ENCODE results near the gene LGMN.
"Not testable (repeated sequence)": the region's sequence is repeated elsewhere in the genome, so short reads cannot be mapped to it uniquely, and the experiment has no call there.

Gene LGMN

DNA sequence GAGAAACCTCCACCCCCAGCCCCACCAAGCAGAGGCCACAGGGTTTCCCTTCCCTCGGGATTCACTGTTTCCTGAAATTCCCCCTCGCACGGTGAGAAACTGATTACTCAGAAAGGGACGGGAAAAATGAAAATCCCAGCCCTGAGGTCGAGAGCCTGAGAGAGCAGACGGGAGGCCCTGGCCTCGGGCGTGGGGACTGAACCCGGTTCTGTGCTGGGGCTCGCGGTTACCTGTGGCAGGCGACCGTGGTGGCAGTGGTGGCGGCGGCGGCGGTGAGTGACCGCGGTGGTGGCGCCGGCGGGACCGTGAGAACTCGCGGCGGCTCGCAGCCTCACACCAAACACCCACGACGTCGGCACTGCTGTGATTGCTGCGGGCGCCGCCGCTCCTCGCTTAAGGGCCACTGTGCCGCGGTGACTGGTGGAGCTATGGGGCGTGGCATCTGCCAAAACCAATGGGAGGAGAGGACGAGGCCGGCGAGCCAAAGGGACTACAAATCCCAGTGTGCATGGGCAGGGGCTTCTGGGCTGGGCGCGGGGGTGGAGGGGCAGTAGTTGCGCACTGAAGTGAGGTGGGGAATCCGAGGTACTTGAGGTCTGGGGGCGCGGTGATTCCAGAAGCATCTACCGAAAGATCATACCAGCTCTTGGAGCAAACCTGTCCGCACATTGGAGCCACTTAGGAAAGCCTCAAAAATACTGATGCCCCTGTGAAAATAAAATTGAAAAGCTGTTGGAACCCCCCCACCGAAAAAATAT, at the start of gene LGMN:
Gene LGMN, minus strand, starts transcription at position 369 of the 758 bp plus-strand sequence. CDS start 15,841 bp downstream, outside the sequence.
- DNase-seq (ENCODE audit: low read depth, low spot score) = peak; percentile 64

DNA sequence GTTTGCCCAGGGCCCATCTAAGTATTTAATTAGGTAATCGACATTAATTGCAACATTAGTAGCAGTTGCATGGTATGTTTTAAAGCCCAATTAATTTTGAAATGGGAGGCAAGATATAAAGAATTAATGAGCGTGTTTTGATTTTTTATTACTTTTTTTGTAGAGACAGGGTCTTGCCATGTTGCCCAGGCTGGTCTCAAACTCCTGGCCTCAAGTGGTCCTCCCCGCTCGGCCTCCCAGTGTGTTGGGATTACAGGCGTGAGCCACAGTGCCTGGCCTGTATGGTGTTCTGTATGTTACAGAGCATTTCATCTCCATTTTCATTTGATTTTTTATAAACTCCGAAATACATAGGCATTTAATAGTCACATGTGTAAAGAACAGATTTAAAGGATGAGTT, 46.5 kb upstream of the LGMN start:
- DNase-seq (ENCODE audit: low read depth, low spot score) = no peak

DNA sequence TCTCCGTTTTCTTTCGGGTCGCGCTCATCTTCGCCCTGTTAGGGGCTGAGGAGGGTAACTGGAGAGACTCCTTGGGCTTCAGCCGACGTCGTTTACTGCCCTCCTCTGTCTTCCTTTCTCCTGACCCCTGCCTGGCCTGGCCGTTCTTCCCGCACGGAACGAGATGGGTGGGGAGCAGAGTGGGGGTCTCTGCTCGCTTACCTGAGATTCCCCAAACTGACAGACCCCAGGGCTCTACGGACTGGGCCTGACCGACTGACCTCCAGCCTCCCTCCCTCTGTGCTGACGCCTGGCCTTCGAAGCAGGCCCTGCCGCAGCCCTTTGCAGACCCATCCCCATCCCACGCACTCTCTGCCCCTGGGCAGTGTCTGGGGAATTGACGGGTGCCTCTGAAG, 46.1 kb upstream of the LGMN start:
- no peak for DNase-seq (ENCODE audit: low read depth, low spot score)

DNA sequence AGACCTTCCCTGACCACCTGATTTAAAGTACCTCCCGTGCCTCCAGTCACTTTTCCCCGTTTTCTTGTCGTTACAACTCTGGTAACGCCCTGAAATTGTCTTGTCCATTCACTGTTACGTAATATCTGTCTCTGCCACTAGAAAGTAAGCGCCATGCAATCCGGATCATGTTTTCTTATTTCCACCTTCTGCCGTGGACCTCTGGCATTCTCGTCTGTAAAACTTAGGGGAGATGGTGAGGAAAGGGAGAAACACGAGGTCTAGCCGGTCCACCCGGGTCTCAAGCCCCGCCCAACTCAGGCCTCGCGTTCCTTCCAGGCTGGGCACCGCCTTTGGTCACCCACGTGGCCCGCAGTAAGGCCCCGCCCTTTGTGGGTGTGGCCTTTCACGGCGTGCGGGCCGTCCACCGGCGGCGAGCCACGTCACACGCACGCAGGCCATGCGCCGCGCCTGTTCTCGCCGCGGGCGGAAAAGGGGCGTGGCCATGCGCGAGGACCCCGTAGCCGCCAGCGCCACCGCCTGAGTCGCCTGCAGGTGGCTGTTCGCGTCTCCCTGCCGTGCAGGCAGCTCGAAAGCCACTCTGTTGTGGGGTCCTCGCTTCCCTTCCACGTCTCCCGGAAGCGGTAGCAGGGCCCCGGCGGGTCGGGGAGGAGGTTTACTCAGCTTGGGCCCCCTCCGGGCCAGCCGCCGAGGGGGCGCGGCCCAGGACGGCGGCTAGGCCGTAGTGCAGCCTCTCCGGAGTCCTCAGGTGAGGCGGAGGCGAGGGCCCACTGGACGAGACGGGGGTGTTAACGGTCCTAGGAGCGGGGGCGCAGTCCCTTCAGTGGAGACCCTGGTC, 45.5 kb upstream of the LGMN start, which contains the start of gene GOLGA5:
Gene GOLGA5, plus strand, starts transcription at position 597 of the 838 bp plus-strand sequence. CDS start 3,133 bp downstream, outside the sequence.
- DNase-seq (ENCODE audit: low read depth, low spot score) = peak; percentile 96

DNA sequence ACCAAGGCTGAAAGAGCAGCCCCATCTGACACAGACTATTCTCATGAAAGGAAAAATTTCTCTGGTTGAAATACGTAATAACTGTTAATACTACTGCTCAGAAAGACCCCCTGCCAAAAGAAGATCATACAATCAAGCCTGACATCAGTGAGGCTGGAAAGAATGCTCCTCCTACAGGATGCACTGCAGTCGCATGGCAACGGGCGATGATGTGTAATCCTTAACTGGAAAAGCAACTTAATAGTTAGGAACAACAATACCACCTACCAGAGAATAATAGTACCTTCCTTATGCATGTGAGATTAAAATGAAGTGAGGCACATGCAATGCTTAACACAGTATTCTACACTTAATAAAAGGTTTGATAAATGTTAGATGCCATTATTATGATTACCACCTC, 44.5 kb upstream of the LGMN start:
- DNase-seq (ENCODE audit: low read depth, low spot score) = no peak

DNA sequence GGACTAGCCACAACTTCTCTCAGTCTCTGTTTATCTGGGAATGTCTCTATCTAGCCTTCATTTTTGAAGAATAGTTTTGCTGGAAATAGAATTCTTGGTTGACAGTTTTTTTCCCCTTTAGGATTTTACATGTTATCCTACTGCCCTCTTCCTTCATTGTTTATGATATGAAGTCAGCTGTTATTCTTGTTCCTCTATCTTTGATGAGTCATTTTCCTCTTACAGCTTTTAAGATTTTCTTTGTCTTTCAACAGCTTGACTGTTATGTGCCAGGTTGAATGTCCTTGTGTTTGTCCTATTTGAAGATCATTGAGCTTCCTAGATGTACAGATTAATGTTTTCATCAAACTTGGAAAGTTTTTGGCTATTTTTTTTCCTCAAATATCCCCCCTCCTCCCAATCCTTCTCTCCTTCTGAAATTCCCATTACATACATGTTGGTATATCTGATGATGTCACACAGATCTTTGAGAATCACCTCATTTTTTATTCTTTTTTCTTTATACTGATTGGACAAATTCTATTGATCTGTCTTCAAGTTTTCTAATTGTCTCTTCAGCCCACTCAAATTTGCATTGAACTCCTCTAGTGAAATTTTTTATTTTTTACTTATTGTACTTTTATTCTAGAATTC, 41.1 kb upstream of the LGMN start:
- DNase-seq (ENCODE audit: low read depth, low spot score) = no peak

DNA sequence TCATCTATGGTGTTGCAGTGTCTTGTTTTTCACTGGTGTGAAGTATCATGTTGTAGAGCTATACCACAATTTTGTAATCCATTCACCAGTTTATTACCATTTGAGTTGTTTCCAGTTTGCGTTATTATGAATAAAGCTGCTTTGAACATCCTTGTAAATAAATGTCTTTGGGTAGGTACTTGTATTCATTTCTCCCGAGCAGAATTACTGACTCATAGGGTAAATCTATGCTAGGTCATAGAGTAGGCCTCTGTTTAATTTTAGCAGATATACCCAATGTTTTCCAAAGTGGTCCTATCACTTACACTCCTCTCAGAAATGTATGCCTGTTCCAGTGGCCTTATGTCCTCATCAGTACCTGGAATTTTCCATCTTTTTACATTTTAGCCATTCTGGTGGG, 39.1 kb upstream of the LGMN start:
- DNase-seq (ENCODE audit: low read depth, low spot score) = no peak

DNA sequence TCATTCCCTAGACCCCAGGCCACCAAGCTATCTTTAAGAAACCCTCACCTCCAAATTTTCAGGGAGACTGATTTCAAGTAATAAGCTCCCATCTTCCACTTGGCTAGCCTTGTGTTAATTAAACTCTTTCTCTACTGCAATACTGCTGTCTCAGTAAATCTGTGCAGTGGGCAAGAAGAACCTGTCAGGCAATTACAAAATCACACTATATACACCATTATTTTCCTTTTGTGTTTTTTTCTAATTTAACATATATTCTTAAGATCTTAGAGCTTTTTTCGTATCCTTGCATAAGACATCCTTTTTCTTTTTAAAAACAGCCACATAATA, 38.0 kb upstream of the LGMN start:
- no peak for DNase-seq (ENCODE audit: low read depth, low spot score)

DNA sequence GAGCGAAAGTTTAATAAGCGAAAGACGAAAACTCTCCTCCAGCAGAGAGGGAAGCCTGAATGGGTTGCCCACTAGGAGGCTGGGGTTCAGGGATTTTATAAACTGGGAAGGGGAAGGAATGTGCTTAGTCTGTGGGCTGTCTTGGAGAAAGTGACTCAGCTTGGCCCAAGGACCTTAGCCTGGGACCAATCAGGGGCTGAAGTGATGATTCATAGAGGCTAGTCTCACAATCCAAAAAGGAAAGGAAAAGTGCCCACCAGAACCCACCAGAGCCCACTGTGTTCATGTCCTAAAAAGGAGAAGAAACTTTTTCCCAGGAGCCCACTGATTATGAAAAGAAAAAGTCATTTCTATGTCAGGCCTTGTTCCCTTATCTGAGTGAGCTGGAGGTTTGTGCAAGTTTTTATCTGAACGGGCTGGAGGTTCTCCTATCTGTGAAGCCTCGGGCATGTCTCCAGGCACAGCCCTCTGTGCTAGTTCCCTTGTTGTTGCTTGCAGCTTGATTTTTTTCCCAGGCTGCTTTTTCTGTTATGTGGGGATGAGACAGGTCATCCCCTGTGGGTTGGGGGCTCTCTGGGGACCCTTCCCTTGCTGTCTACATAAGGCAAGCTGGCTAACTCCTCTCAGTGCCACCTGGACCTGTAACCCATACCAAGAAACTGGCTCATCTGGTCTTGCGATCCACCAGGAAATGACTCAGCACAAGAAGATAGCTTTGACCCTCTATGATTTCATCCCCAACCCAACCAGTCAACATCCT, 37.4 kb upstream of the LGMN start:
- no peak for DNase-seq (ENCODE audit: low read depth, low spot score)

DNA sequence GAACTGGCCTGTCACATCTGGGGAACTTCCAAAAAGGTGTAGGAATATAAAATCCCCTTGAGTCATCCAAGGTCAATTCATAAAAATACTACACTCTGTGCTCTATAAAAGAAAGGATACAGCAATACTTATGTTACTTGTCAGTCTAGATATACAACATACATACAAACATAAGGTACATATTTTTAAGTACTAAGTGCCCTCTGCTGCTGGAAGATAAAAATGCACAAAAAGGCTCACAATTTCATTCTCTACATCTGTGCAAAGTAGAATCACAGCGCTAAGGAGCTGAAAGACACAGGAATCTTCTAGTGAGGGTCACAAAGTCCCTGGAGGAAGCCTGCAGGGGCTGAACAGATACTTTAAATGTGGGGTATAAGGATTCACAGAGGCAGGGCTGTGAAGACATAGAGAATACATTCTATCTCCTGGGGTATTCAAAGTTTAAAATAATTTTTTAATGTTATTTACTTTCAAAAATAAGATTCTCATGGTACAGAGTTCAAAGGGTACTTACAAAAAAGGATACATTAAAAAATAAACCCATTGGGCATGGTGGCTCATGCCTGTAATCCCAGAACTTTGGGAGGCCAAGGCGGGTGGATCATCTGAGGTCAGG, 35.5 kb upstream of the LGMN start:
- peak; percentile 51 for DNase-seq (ENCODE audit: low read depth, low spot score)

DNA sequence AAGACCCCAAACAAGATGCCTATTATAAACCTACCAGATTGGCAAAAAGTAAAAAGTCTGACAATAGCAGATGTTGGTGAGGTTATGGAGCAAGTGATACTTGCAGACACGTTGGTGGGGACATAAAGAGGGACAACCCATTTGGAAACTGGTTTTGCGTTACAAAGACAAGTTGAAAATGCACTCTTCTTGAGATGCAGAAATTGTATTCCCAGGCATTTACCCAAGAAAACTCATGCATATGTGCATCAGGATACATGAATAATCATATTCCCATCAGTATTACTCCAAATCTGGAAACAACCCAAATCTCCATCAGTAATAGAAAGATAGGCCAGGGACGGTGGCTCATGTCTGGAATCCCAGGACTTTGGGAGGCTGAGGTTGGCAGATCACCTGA, 32.9 kb upstream of the LGMN start:
- DNase-seq (ENCODE audit: low read depth, low spot score) = no peak

DNA sequence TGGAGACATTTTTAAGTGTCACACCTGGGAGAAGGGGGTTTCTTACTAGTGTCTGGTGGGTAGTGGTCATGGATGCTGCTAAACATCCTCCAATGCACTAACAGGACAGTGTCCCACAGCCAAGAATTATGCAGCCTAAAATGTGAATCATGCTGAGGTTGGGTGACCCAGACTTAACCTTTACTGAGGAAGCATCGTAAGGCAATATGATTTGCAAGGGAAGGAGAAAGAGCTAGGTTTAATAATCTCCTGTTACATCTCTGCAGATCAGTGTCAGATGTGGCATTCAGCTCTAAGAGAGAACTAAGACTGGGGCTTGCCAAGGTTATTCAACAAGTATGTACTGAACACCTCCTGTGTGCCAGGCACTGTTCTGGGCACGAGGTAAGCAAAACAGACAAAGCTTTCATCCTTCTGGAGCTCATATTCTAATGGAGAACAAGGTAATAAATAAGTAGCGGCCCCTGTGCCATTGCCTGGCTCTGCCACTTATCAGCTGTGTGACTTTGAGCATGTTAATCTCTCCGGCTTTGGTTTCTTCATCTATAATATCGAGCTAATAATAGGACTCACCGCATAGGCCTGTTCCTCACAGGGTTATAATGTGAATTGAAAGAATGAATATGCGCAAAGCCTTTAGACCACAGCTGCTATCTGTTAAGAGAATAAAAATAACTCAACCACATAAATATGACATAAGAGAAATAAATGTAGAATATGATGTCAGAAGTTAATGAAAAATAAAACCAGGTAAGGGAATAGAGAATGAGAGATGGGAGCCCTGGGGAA, 32.2 kb upstream of the LGMN start:
- no peak for DNase-seq (ENCODE audit: low read depth, low spot score)

DNA sequence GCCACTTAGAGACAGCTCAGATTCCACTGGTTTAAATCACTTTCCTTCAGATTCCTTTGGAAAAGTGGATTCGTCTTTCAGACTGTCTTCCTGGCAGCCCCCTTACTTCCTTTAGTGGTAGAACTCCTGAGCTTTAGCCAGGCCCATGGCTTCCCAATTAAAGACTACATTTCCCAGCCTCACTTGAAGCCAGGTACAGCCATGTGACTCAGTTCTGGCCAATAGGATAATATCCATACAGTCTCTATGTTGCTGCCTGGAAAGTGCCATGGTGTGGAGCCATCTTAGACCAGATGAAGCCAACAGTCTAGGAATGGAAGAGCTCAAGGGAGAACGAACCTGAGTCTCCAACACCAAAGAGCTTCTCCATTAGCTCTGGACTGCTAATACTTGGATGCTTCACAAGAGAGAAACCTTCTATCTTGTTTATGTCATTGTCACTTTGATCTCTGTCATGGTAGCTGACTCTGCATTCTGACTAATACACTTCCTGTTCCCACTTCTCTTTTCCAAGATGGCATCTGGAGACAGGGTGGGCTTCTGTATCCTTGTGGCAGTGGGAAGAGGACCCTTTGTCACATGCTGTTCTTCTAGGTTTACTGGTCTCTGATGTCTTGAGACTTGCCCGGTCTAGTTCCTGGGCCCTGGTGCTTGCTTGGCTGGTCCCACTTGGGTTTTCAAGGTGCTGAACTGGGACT, 30.6 kb upstream of the LGMN start:
- not testable (repeated sequence) for DNase-seq (ENCODE audit: low read depth, low spot score)

DNA sequence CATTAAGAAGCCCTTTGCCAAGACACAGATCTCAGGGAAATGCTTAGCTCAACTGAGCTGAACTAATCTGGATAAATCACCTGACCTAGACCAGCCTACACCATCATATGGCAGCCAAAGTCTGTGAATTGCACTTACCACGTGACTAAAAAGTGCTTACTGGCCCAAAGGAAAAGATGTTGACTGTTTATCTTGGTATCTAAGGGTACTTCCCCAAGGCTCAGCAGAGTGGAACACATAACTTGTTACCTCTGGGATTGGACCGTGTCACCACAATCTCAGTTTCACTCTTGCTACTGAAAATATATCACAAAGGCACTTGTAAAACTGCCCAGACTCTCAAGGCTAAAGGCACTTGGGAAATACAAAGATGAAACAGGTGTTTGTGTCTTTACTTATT, 26.9 kb upstream of the LGMN start:
- DNase-seq (ENCODE audit: low read depth, low spot score) = not testable (repeated sequence)

DNA sequence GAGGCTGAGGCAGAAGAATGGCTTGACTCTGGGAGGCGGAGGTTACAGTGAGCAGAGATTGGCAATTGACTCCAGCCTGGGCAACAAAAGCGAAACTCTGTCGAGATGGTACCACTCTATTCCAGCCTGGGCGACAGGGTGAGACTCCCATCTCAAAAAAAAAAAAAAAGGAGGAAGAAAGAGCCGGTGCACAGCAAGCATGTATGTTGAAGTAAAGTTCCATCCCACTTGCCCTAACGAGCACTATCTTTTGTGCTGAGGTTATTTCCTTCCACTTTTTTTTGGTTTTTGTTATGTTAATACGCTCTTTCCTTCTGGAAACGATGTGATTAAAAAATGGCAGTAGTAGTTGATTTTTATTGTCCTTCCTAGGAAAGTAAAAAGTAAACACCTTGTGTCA, 26.1 kb upstream of the LGMN start:
- DNase-seq (ENCODE audit: low read depth, low spot score) = no peak

DNA sequence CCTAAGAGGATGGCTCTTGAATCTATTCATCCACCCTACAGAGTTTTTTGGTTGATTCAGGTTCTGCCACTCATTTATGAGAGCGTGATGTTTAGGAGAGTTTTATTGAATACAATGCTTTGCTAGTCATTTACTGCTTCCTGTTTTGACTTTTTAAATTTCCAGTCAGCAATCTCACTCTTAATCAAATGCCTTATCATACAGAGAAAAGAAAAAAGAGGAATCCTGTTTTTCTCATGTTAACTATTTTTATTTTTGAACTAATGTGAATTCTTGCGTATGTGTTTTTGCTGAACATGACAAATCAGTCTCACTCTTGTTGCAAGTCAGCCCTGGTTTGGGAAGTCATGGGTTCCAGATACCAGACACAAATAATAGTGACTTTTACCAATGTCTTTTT, 22.1 kb upstream of the LGMN start:
- no peak for DNase-seq (ENCODE audit: low read depth, low spot score)

DNA sequence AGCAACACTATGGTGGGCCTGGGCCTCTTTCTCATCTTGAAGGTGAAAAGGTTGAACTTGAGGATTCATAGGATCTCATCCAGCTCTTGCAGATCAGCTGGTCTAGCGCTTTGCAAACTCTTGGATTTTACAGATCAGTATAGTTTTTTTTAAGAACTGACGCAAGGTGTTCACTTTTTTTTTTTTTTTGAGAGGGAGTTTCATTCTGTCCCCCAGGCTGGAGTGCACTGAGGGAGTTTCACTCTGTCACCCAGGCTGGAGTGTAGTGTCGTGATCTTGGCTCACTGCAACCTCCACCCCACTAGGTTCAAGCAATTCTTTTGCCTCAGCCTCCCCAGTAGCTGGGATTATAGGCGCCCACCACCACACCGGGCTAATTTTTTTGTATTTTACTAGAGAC, 20.4 kb upstream of the LGMN start:
- no peak for DNase-seq (ENCODE audit: low read depth, low spot score)

DNA sequence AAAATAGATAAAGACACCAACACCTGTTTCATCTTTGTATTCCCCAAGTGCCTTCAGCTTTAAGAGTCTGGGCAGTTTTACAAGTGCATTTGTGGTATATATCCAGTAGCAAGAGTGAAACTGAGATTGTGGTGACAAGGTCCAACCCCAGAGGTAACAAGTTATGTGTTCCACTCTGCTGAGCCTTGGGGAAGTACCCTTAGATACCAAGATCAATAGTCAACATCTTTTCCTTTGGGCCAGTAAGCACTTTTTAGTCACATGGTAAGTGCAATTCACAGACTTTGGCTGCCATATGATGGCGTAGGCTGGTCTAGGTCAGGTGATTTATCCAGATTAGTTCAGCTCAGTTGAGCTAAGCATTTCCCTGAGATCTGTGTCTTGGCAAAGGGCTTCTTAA, 19.8 kb upstream of the LGMN start:
- not testable (repeated sequence) for DNase-seq (ENCODE audit: low read depth, low spot score)

DNA sequence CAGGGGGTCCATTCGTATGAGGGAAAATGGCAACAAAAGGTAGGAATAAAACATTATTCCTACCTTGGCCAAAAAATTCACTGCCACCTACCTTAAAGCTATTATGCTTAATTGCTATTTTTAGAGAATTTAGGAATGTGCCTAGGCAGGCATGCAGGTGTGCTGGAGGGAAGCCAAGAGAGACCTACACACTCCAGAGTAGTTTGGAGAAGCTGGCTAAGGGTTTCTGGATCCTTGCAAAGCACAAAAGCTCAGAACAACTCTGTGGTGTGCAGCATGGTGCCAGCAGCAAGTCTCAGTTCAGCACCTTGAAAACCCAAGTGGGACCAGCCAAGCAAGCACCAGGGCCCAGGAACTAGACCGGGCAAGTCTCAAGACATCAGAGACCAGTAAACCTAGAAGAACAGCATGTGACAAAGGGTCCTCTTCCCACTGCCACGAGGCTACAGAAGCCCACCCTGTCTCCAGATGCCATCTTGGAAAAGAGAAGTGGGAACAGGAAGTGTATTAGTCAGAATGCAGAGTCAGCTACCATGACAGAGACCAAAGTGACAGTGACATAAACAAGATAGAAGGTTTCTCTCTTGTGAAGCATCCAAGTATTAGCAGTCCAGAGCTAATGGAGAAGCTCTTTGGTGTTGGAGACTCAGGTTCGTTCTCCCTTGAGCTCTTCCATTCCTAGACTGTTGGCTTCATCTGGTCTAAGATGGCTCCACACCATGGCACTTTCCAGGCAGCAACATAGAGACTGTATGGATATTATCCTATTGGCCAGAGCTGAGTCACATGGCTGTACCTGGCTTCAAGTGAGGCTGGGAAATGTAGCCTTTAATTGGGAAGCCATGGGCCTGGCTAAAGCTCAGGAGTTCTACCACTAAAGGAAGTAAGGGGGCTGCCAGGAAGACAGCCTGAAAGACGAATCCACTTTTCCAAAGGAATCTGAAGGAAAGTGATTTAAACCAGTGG, 15.5 kb upstream of the LGMN start:
- not testable (repeated sequence) for DNase-seq (ENCODE audit: low read depth, low spot score)
